ENCODE data around the gene FHIP1A. TPM values are rescaled to one million over a fixed set of nuclear protein-coding genes. Genes with fewer than 3 reads are reported as not detected.

The FHIP1A gene
- total and polyA plus RNA-seq, 2 of the 8 experiments (the other 6 are each of a cell fraction or from before 2014, with no cell fraction given): 17.9 to 75.2 TPM

- no peak for TF ChIP-seq ATF2 (IDR thresholded peaks at IDR 0.05; ENCODE audit: low read length)
- no peak for TF ChIP-seq RXRA (IDR thresholded peaks at IDR 0.05; ENCODE audit: insufficient read depth, low read depth, low read length)
- no peak for TF ChIP-seq ASH2L (IDR thresholded peaks at IDR 0.05; ENCODE audit: low read length)
Observed at GRCh38 chr4:151437505-151437904, 28.5 kb downstream of the FHIP1A start (continued).

All from H1 (cell line).